H9 (cell line): ENCODE data around the gene RNF5. TPM values are rescaled to one million over a fixed set of nuclear protein-coding genes. Genes with fewer than 3 reads are reported as not detected.
A peak's percentile ranks its signal among the peaks of the same experiment; 100 is the strongest.

Experiments
- DNase-seq: peaks from one replicate; pipeline ENCODE4 v3.0.0-alpha.2; 2017
- H2AFZ ChIP-seq: one replicate; pipeline ENCODE4 v1.6.1; 2013; ENCODE audit warnings: mild to moderate bottlenecking, low read length, control low read depth, moderate library complexity
- H2AK5ac ChIP-seq: 2 replicates; pipeline ENCODE4 v1.6.1; 2013; ENCODE audit warnings: low read length, control low read depth, mixed read lengths; ENCODE audit not compliant: insufficient read length
- H2BK120ac ChIP-seq: one replicate; pipeline ENCODE4 v1.6.1; 2013; ENCODE audit warnings: low read depth, mild to moderate bottlenecking, low read length, control low read depth, inconsistent platforms; ENCODE audit not compliant: poor library complexity, severe bottlenecking
- H2BK12ac ChIP-seq: 2 replicates; pipeline ENCODE4 v1.6.1; 2013; ENCODE audit warnings: low read length, control low read depth, mixed read lengths, low read depth; ENCODE audit not compliant: insufficient read length
- H2BK15ac ChIP-seq: 2 replicates; pipeline ENCODE4 v1.6.1; 2013; ENCODE audit warnings: low read depth, low read length, control low read depth
- H2BK20ac ChIP-seq: one replicate; pipeline ENCODE4 v1.6.1; 2013; ENCODE audit warnings: low read depth, mild to moderate bottlenecking, low read length, control low read depth, inconsistent platforms; ENCODE audit not compliant: poor library complexity, severe bottlenecking
- H2BK5ac ChIP-seq: 2 replicates; pipeline ENCODE4 v1.6.1; 2013; ENCODE audit warnings: low read length, control low read depth, mixed read lengths; ENCODE audit not compliant: insufficient read length
- H3K14ac ChIP-seq: 2 replicates; pipeline ENCODE4 v1.6.1; 2013; ENCODE audit warnings: low read length, control low read depth; ENCODE audit not compliant: insufficient read depth
- H3K18ac ChIP-seq: 2 replicates; pipeline ENCODE4 v1.6.1; 2013; ENCODE audit warnings: low read depth, mild to moderate bottlenecking, mixed read lengths, low read length, control low read depth; ENCODE audit not compliant: insufficient read length
- H3K23ac ChIP-seq: 2 replicates; pipeline ENCODE4 v1.6.1; 2013; ENCODE audit warnings: low read length, control low read depth, mixed read lengths, low read depth; ENCODE audit not compliant: insufficient read length
- H3K23me2 ChIP-seq: 2 replicates; pipeline ENCODE4 v1.6.1; 2013; ENCODE audit warnings: low read depth, mild to moderate bottlenecking, mixed read lengths, low read length, control low read depth; ENCODE audit not compliant: insufficient read length, poor library complexity, severe bottlenecking
- H3K27ac ChIP-seq: 2 replicates; pipeline ENCODE4 v1.5.1; 2013; ENCODE audit warnings: low read length, control low read depth, mixed read lengths, low read depth; ENCODE audit not compliant: insufficient read length
- H3K27me3 ChIP-seq: 2 replicates; pipeline ENCODE4 v1.6.1; 2013; ENCODE audit warnings: low read length, control low read depth, inconsistent platforms; ENCODE audit not compliant: insufficient read depth
- H3K4ac ChIP-seq: 2 replicates; pipeline ENCODE4 v1.6.1; 2013; ENCODE audit warnings: low read depth, mild to moderate bottlenecking, control low read depth, inconsistent platforms, low read length, moderate library complexity
- H3K4me1 ChIP-seq: 2 replicates; pipeline ENCODE4 v1.6.1; 2013; ENCODE audit warnings: low read length, control low read depth, inconsistent platforms; ENCODE audit not compliant: insufficient read depth
- H3K4me2 ChIP-seq: 2 replicates; pipeline ENCODE4 v1.6.1; 2013; ENCODE audit warnings: low read length, control low read depth, mixed read lengths; ENCODE audit not compliant: insufficient read length, insufficient read depth
- H3K56ac ChIP-seq: 2 replicates; pipeline ENCODE4 v1.6.1; 2013; ENCODE audit warnings: low read depth, mild to moderate bottlenecking, mixed read lengths, low read length, control low read depth; ENCODE audit not compliant: insufficient read length
- H3K79me1 ChIP-seq: 2 replicates; pipeline ENCODE4 v1.6.1; 2013; ENCODE audit warnings: low read depth, mild to moderate bottlenecking, moderate library complexity, low read length, control low read depth, inconsistent platforms; ENCODE audit not compliant: insufficient read depth, poor library complexity, severe bottlenecking
- H3K79me2 ChIP-seq: 2 replicates; pipeline ENCODE4 v1.6.1; 2013; ENCODE audit warnings: low read length, control low read depth, inconsistent platforms; ENCODE audit not compliant: insufficient read depth
- H3K9ac ChIP-seq: 2 replicates; pipeline ENCODE4 v1.6.1; 2013; ENCODE audit warnings: low read length, control low read depth, mixed read lengths; ENCODE audit not compliant: insufficient read length; ENCODE audit errors: extremely low read depth
- H3K9me3 ChIP-seq: one replicate; pipeline ENCODE4 v1.6.1; 2013; ENCODE audit warnings: low read depth, low read length, inconsistent platforms; ENCODE audit not compliant: control insufficient read depth
- H3T11ph ChIP-seq: one replicate; pipeline ENCODE4 v1.6.1; 2013; ENCODE audit warnings: mild to moderate bottlenecking, low read length, control low read depth, inconsistent platforms
- H4K20me1 ChIP-seq: one replicate; pipeline ENCODE4 v1.6.1; 2013; ENCODE audit not compliant: control insufficient read depth, insufficient read length, insufficient read depth
- H4K5ac ChIP-seq: 2 replicates; pipeline ENCODE4 v1.6.1; 2013; ENCODE audit warnings: low read depth, mild to moderate bottlenecking, mixed read lengths, low read length, control low read depth; ENCODE audit not compliant: insufficient read length
- H4K8ac ChIP-seq: replicated peaks from 2 replicates; pipeline ENCODE4 v1.6.1; 2013; ENCODE audit warnings: low read length, control low read depth, mixed read lengths, low read depth; ENCODE audit not compliant: insufficient read length
- H4K91ac ChIP-seq: 2 replicates; pipeline ENCODE4 v1.6.1; 2013; ENCODE audit warnings: low read depth, mild to moderate bottlenecking, moderate library complexity, mixed read lengths, low read length, control low read depth; ENCODE audit not compliant: insufficient read length
- H3K27ac Mint-ChIP-seq, 3 experiments: 2 replicates in 2 of 3; 3 replicates in 1 of 3; pipeline ENCODE4 v1.8.0; 2020 to 2021; ENCODE audit warnings: mixed read lengths in 3 of 3, mild to moderate bottlenecking in 1 of 3, moderate library complexity in 1 of 3
- H3K27me3 Mint-ChIP-seq: 2 replicates; pipeline ENCODE4 v1.8.0; 2021; ENCODE audit warnings: low read depth, mild to moderate bottlenecking, moderate library complexity, mixed read lengths
- H3K36me3 Mint-ChIP-seq, 3 experiments: 2 replicates in 2 of 3; 3 replicates in 1 of 3; pipeline ENCODE4 v1.8.0; 2020 to 2021; ENCODE audit warnings: low read depth in 3 of 3, mixed read lengths in 3 of 3; ENCODE audit not compliant: insufficient read depth in 1 of 3
- H3K4me1 Mint-ChIP-seq, 2 experiments: 2 replicates each; pipeline ENCODE4 v1.8.0; 2020; ENCODE audit warnings: mixed read lengths in 2 of 2
- H3K4me3 Mint-ChIP-seq, 2 experiments: 2 replicates in 1 of 2; 3 replicates in 1 of 2; pipeline ENCODE4 v1.8.0; 2020 to 2021; ENCODE audit warnings: mild to moderate bottlenecking in 2 of 2, mixed read lengths in 2 of 2, moderate library complexity in 1 of 2
- H3K9me3 Mint-ChIP-seq, 2 experiments: 2 replicates in 1 of 2; 3 replicates in 1 of 2; pipeline ENCODE4 v1.8.0; 2020; ENCODE audit warnings: mild to moderate bottlenecking in 2 of 2, mixed read lengths in 2 of 2, moderate library complexity in 1 of 2
- WGBS: extraction: QIAGEN DNeasy Blood & Tissue Kit; methylation state at CpG from one replicate; pipeline ENCODE4 v1.1.7; 2013; ENCODE audit warnings: missing lambda C conversion rate, low lambda C conversion rate, mixed read lengths; ENCODE audit not compliant: insufficient read length; ENCODE audit errors: extremely low coverage; 5-methylcytosine and 5-hydroxymethylcytosine counted together
- total RNA-seq: library from RNA; stranded (reverse); gene quantifications from 2 replicates; pipeline ENCODE4 v1.2.1, GENCODE V29; 2021
- TF ChIP-seq, protein P1 (sequence below): fragments of 200-600 bp; sonication (generic); conservative IDR thresholded peaks from 3 replicates; pipeline ENCODE4 v1.8.0; 2021; ENCODE audit warnings: antibody characterized with exemption, mild to moderate bottlenecking

Gene RNF5
- total RNA-seq, 1 experiment from 2014 or later = 116 TPM

DNA sequence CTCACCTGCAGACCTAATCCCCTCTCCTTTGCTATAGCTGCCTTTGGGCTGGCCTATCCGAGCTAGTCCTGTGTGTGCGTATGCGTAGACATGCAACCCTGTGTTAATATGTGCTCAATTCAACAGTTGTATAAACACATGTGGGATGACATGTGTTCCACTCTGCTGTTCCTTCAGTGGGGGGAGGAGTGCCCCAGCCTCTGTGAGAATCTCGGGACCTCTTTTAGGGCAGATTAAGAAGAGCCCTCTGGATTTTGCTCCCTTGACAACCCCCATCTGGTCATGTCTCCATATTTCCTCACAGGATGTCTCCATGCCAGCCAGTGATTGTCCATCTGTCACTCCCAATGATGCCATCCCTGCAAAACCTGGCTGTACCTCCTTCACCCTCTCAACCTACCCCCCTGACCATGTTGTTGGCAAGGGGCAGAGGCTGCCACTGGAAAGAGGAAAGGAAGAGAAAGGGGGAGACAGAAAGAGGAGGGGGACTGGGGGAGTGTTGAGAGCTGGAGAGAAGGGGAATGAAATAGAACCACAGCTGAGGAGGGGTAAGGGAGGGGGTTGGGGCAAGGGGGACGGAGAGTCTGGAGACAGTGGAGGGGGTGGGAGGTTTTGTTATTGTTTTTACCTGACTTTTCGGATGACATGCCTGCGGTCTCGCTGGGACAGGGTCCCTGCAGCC lies 26.9 kb upstream of the RNF5 start:
- no peak overlapping the region for H3K4ac ChIP-seq
- H2BK20ac ChIP-seq = no peak overlapping the region
- H2BK5ac ChIP-seq = no peak overlapping the region
- Mint-ChIP-seq H3K4me3 (peak overlapping the region; percentile 49 to 98), H3K27me3 (peaks cover 4% of the 10 kb centered on the region), H3K36me3 (peaks cover 11 to 15% (median 11%) of the 10 kb centered on the region in 3 experiments; a peak in 6 of 7 replicates), H3K4me1 (peaks cover 41 to 62% of the 10 kb centered on the region in 2 experiments), H3K9me3 (no peaks in the 10 kb centered on the region; a peak in 1 of 5 replicates), H3K27ac (no peak overlapping the region)
- H3K4me2 ChIP-seq = peak overlapping the region; percentile 81
- no peaks in the 10 kb centered on the region for H3K79me1 ChIP-seq
- no peak overlapping the region for H4K8ac ChIP-seq
- H2AK5ac ChIP-seq = no peak overlapping the region
- no peaks in the 10 kb centered on the region; the same call in 1 of the 2 replicates for H3K79me2 ChIP-seq
- H3K56ac ChIP-seq = no peak overlapping the region
- H3K9me3 ChIP-seq = no peaks in the 10 kb centered on the region
- no peak overlapping the region for H2AFZ ChIP-seq
- H3T11ph ChIP-seq = no peak overlapping the region
- TF ChIP-seq, protein P1, sequence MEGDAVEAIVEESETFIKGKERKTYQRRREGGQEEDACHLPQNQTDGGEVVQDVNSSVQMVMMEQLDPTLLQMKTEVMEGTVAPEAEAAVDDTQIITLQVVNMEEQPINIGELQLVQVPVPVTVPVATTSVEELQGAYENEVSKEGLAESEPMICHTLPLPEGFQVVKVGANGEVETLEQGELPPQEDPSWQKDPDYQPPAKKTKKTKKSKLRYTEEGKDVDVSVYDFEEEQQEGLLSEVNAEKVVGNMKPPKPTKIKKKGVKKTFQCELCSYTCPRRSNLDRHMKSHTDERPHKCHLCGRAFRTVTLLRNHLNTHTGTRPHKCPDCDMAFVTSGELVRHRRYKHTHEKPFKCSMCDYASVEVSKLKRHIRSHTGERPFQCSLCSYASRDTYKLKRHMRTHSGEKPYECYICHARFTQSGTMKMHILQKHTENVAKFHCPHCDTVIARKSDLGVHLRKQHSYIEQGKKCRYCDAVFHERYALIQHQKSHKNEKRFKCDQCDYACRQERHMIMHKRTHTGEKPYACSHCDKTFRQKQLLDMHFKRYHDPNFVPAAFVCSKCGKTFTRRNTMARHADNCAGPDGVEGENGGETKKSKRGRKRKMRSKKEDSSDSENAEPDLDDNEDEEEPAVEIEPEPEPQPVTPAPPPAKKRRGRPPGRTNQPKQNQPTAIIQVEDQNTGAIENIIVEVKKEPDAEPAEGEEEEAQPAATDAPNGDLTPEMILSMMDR = no peak
- DNase-seq = no peak
- H4K20me1 ChIP-seq = no peaks in the 10 kb centered on the region
- no peak overlapping the region for H3K14ac ChIP-seq
- no peaks in the 10 kb centered on the region; the same call in 1 of the 2 replicates for H3K27me3 ChIP-seq
- peaks cover 41% of the 10 kb centered on the region for H3K23me2 ChIP-seq
- no peak overlapping the region for H3K27ac ChIP-seq
- H2BK12ac ChIP-seq = no peak overlapping the region
- WGBS = no CpG with 5 or more reads among the region's 8 CpGs
- H3K23ac ChIP-seq = no peak overlapping the region
- no peak overlapping the region for H3K9ac ChIP-seq
- no peak overlapping the region for H2BK15ac ChIP-seq
- H2BK120ac ChIP-seq = no peak overlapping the region
- no peak overlapping the region for H4K91ac ChIP-seq
- peaks cover 7% of the 10 kb centered on the region for H3K4me1 ChIP-seq
- no peak overlapping the region for H3K18ac ChIP-seq
- no peak overlapping the region for H4K5ac ChIP-seq
